ENCODE data around the gene KIF13A. TPM values are rescaled to one million over a fixed set of nuclear protein-coding genes. Genes with fewer than 3 reads are reported as not detected.

The KIF13A gene
- total RNA-seq, 1 experiment from 2014 or later: 49.3 TPM

DNA sequence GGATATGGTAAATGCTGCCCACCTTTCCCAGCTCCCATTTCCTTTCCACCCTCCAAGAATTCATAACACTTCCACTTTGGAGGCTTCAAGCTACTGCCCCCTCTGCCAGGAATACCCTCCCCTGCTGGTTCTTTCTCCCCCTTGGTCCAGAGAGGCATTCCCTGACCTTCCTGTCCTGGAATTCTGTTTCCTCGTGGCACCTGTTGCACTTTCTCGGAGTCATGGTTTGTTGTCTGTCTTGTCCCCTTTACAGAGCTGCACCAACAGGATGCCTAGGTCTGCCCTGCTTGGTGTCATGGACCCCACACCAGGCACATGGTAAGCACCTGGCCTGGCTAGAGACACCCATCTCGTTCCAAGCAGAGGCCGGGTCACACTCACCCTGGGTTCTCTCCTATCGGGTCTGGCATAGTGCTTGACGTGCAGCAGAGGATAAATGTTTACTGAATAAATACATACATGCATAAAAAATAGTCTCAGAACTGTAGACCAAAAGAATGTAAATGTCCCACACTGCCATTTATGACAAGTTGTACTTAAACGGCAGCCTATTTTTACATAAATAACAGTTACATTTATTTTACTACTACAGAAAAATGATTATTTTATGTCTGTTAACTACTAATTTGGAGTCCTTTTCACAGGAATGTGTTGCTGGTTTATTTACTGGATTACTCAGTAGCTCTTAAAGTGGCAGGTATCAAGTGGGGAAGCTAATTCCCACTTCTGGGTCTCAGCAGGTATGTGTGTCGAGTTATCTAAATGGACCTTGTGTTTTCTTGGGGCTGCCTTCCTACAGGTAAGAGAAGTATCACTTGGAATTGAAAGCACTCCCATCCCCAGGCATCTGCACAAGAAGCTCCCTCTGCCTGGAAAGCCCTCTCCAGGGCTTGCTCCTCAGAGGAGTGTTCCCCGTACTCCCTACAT, 69.3 kb downstream of the KIF13A start:
- ChIA-PET CTCF (no interaction called here), POLR2A (no interaction called here)
- no peaks in the 10 kb centered on the region for H3K9me3 ChIP-seq (ENCODE audit: control insufficient read depth, insufficient read depth, low read depth, low read length)
- intact Hi-C loops (cut with micrococcal nuclease; ENCODE audit: unreplicated experiment): no loop called here
- no peaks in the 10 kb centered on the region for H3K36me3 ChIP-seq (ENCODE audit: control insufficient read depth, insufficient read depth, low read length)
- H3K4me3 ChIP-seq (ENCODE audit: low read depth in 2 of 2, low read length in 2 of 2): no peak overlapping the region
- ATAC-seq (no peak), DNase-seq (ENCODE audit: low read depth, low spot score) (no peak)
- TF ChIP-seq TCF7L2 (IDR thresholded peaks at IDR 0.05; ENCODE audit: low read depth, low read length) (no peak), SIN3A (IDR thresholded peaks at IDR 0.05; ENCODE audit: borderline replicate concordance, insufficient read depth, low read depth, low read length) (no peak)
- in situ Hi-C loops (cut with HindIII; ENCODE audit: low pct_unique_long_range_greater_than_20kb, low sequenced_read_pairs): no loop called here
- H3K27me3 ChIP-seq (ENCODE audit: control insufficient read depth, insufficient read depth, low read length): no peaks in the 10 kb centered on the region
- H3K4me1 ChIP-seq (ENCODE audit: control insufficient read depth, insufficient read depth, low read length): no peaks in the 10 kb centered on the region
- BruUV-seq (replicated peaks): no TSS peak
- H3K27ac ChIP-seq (ENCODE audit: low read length): no peak overlapping the region

DNA sequence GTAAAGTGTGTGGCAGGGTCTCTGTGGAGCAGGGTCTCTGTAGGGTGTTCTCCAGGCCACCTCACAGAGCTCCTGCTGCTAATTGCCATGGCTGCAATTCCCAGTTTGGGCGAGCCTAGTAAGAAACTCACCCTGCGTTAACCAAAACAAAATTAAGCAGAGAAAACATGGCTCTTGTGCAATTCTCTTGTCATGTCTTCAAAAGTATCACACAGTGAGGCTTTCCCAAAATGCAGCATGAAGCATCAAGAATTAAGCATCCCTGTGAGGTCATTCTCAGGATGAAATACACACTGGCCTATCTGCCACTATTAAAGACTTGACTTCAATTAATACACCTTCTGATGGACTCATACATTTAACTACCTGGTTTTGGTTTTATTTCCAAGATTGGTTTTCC, 72.8 kb downstream of the KIF13A start:
- DNase-seq (ENCODE audit: low read depth, low spot score) (no peak), ATAC-seq (no peak)
- H3K27ac ChIP-seq (ENCODE audit: low read length): no peak overlapping the region
- no peaks in the 10 kb centered on the region for H3K27me3 ChIP-seq (ENCODE audit: control insufficient read depth, insufficient read depth, low read length)
- no peaks in the 10 kb centered on the region for H3K9me3 ChIP-seq (ENCODE audit: control insufficient read depth, insufficient read depth, low read depth, low read length)
- H3K4me3 ChIP-seq (ENCODE audit: low read depth in 2 of 2, low read length in 2 of 2): no peak overlapping the region
- intact Hi-C loops (cut with micrococcal nuclease; ENCODE audit: unreplicated experiment) (no loop called here), in situ Hi-C loops (cut with HindIII; ENCODE audit: low pct_unique_long_range_greater_than_20kb, low sequenced_read_pairs) (no loop called here)
- ChIA-PET POLR2A (interaction anchor here (0.6 kb wide), 1 partner anchor 314 kb away, joined by 4 read pairs; no protein-coding TSS in a partner anchor), CTCF (no interaction called here)
- H3K36me3 ChIP-seq (ENCODE audit: control insufficient read depth, insufficient read depth, low read length): no peaks in the 10 kb centered on the region
- BruUV-seq (replicated peaks): no TSS peak
- TF ChIP-seq, protein P1, sequence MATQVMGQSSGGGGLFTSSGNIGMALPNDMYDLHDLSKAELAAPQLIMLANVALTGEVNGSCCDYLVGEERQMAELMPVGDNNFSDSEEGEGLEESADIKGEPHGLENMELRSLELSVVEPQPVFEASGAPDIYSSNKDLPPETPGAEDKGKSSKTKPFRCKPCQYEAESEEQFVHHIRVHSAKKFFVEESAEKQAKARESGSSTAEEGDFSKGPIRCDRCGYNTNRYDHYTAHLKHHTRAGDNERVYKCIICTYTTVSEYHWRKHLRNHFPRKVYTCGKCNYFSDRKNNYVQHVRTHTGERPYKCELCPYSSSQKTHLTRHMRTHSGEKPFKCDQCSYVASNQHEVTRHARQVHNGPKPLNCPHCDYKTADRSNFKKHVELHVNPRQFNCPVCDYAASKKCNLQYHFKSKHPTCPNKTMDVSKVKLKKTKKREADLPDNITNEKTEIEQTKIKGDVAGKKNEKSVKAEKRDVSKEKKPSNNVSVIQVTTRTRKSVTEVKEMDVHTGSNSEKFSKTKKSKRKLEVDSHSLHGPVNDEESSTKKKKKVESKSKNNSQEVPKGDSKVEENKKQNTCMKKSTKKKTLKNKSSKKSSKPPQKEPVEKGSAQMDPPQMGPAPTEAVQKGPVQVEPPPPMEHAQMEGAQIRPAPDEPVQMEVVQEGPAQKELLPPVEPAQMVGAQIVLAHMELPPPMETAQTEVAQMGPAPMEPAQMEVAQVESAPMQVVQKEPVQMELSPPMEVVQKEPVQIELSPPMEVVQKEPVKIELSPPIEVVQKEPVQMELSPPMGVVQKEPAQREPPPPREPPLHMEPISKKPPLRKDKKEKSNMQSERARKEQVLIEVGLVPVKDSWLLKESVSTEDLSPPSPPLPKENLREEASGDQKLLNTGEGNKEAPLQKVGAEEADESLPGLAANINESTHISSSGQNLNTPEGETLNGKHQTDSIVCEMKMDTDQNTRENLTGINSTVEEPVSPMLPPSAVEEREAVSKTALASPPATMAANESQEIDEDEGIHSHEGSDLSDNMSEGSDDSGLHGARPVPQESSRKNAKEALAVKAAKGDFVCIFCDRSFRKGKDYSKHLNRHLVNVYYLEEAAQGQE (IDR thresholded peaks at IDR 0.05; ENCODE audit: insufficient read depth in 1 of 2, low read depth in 2 of 2, low read length in 1 of 2): no peak
- no peak for TF ChIP-seq POLR2AphosphoS5 (IDR thresholded peaks at IDR 0.05; ENCODE audit: low read depth, low read length)
- no peak for TF ChIP-seq SIN3A (IDR thresholded peaks at IDR 0.05; ENCODE audit: borderline replicate concordance, insufficient read depth, low read depth, low read length)
- TF ChIP-seq, protein P2, sequence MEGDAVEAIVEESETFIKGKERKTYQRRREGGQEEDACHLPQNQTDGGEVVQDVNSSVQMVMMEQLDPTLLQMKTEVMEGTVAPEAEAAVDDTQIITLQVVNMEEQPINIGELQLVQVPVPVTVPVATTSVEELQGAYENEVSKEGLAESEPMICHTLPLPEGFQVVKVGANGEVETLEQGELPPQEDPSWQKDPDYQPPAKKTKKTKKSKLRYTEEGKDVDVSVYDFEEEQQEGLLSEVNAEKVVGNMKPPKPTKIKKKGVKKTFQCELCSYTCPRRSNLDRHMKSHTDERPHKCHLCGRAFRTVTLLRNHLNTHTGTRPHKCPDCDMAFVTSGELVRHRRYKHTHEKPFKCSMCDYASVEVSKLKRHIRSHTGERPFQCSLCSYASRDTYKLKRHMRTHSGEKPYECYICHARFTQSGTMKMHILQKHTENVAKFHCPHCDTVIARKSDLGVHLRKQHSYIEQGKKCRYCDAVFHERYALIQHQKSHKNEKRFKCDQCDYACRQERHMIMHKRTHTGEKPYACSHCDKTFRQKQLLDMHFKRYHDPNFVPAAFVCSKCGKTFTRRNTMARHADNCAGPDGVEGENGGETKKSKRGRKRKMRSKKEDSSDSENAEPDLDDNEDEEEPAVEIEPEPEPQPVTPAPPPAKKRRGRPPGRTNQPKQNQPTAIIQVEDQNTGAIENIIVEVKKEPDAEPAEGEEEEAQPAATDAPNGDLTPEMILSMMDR (IDR thresholded peaks at IDR 0.05): no peak
- no peak for TF ChIP-seq TCF7L2 (IDR thresholded peaks at IDR 0.05; ENCODE audit: low read depth, low read length)
- H3K4me1 ChIP-seq (ENCODE audit: control insufficient read depth, insufficient read depth, low read length): no peaks in the 10 kb centered on the region

DNA sequence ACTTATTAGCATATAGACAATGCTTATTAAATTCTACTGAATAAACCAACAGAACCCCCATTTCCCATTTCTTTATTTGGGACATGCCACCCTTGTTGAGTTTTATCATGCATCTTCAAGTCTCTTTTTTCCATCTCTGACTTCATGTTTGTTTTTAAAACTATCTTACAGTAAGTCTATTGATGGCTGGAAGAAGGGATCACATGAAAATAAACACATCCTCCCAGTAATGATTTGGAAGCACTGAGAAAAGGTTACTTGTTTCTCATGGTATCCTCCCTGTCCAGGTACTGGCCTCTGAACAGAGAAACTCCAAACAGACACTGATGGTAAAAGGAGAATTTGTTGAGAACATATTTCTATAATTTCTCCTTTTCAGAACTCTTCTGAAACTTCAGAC, 74.9 kb downstream of the KIF13A start:
- Histone ChIP-seq H3K9me3 (ENCODE audit: control insufficient read depth, insufficient read depth, low read depth, low read length) (no peaks in the 10 kb centered on the region), H3K36me3 (ENCODE audit: control insufficient read depth, insufficient read depth, low read length) (no peaks in the 10 kb centered on the region), H3K4me1 (ENCODE audit: control insufficient read depth, insufficient read depth, low read length) (no peaks in the 10 kb centered on the region), H3K27me3 (ENCODE audit: control insufficient read depth, insufficient read depth, low read length) (no peaks in the 10 kb centered on the region), H3K4me3 (ENCODE audit: low read depth in 2 of 2, low read length in 2 of 2) (no peak overlapping the region), H3K27ac (ENCODE audit: low read length) (no peak overlapping the region)
- DNase-seq (ENCODE audit: low read depth, low spot score) (no peak), ATAC-seq (no peak)
- ChIA-PET CTCF (no interaction called here), POLR2A (no interaction called here)
- no TSS peak for BruUV-seq (replicated peaks)
- TF ChIP-seq, protein P1 (IDR thresholded peaks at IDR 0.05; ENCODE audit: insufficient read depth in 1 of 2, low read depth in 2 of 2, low read length in 1 of 2): no peak
- TF ChIP-seq SIN3A (IDR thresholded peaks at IDR 0.05; ENCODE audit: borderline replicate concordance, insufficient read depth, low read depth, low read length) (no peak), POLR2AphosphoS5 (IDR thresholded peaks at IDR 0.05; ENCODE audit: low read depth, low read length) (no peak), TCF7L2 (IDR thresholded peaks at IDR 0.05; ENCODE audit: low read depth, low read length) (no peak)
- TF ChIP-seq, protein P2 (IDR thresholded peaks at IDR 0.05): no peak
- in situ Hi-C loops (cut with HindIII; ENCODE audit: low pct_unique_long_range_greater_than_20kb, low sequenced_read_pairs): no loop called here
- intact Hi-C loops (cut with micrococcal nuclease; ENCODE audit: unreplicated experiment): no loop called here

All from Panc1 (cell line).